Measurements from ENCODE around the gene MVP.
"Not testable (repeated sequence)": the region's sequence is repeated elsewhere in the genome, so short reads cannot be mapped to it uniquely, and the experiment has no call there.

Gene MVP

DNA sequence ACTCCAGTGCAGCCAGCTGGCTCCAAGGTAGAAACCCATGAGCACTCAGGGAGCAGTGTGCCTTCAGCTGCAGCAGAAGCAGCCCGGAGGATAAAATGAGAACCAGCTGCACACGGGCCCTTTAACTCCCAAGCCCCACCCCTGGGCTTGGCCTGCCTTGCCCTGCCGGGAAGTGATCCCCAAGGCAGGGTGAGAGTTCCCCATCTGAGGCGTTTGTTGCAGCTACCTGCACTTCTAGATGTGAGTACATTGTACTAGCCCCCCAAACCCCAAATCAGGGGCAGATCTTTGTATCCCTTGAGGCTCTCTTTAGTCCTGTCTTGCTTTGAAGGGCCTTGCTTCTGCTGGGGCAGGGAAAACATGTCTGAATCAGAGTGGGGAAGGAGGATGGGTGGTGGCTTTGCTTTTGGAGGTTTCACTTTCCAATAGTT is at the start of gene MVP:
MVP (plus strand) TSS at position 192 of the 431 bp plus-strand sequence. CDS start 10,088 bp downstream, outside the sequence.
- no peaks in the 10 kb centered on the region for H3K9me3 ChIP-seq (ENCODE audit: control insufficient read depth in 1 of 2, low read length in 2 of 2)
- peaks cover 4 to 12% of the 10 kb centered on the region in 2 donors for H3K36me3 ChIP-seq (ENCODE audit: control insufficient read depth in 1 of 2, insufficient read depth in 2 of 2, low read length in 2 of 2)
- H3K4me1 ChIP-seq (ENCODE audit: control insufficient read depth in 1 of 2, insufficient read depth in 2 of 2, low read length in 2 of 2): peaks cover 20 to 63% of the 10 kb centered on the region in 2 donors
- peak within 1 kb of the TSS; percentile 99 for H3K27ac ChIP-seq (ENCODE audit: low read length)
- H3K4me3 ChIP-seq (ENCODE audit: low read depth in 1 of 2, low read length in 2 of 2): peak within 1 kb of the TSS; percentile 74 to 96
- H3K27me3 ChIP-seq (ENCODE audit: low read depth, low read length): no peaks in the 10 kb centered on the region

DNA sequence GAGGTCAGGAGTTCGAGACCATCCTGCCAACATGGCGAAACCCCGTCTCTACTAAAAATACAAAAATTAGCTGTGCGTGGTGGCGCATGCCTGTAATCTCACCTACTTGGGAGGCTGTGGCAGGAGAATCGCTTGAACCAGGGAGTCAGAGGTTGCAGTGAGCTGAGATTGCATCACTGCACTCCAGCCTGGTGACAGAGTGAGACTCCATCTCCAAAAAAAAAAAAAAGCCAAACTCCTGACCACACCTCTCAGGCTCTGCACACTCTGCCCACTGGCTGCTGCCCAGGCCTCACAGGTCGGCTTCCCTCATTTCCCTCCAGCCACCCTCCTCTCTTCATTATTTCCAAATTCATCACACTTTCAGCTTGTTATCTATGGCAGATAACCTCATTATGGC is 47.9 kb upstream of the MVP start:
- H3K27me3 ChIP-seq (ENCODE audit: low read depth, low read length); H3K4me3 ChIP-seq (ENCODE audit: low read depth in 1 of 2, low read length in 2 of 2); H3K4me1 ChIP-seq (ENCODE audit: control insufficient read depth in 1 of 2, insufficient read depth in 2 of 2, low read length in 2 of 2); H3K9me3 ChIP-seq (ENCODE audit: control insufficient read depth in 1 of 2, low read length in 2 of 2); H3K27ac ChIP-seq (ENCODE audit: low read length); H3K36me3 ChIP-seq (ENCODE audit: control insufficient read depth in 1 of 2, insufficient read depth in 2 of 2, low read length in 2 of 2): not testable (repeated sequence)

DNA sequence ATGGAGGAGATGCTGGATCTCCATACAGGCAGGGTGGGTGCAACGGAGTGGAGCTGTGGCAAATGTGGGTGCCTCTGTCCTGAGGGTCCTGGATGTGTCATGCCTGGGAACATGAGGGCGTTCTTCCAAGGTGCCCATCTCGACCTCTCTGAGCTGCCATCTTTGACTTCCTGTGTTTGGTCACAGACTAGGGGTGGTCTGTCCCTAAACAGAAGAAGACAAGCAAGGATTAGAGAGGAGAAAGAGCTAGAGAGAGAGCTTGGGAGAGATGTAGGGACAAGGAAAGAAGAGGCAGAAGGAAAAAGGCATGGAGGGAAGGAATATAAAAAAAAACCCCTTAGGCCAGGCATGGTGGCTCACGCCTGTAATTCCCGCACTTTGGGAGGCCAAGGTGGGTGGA is 45.5 kb upstream of the MVP start:
- no peak overlapping the region for H3K27ac ChIP-seq (ENCODE audit: low read length)
- H3K36me3 ChIP-seq (ENCODE audit: control insufficient read depth in 1 of 2, insufficient read depth in 2 of 2, low read length in 2 of 2): no peaks in the 10 kb centered on the region
- H3K9me3 ChIP-seq (ENCODE audit: control insufficient read depth in 1 of 2, low read length in 2 of 2): no peaks in the 10 kb centered on the region
- no peaks in the 10 kb centered on the region for H3K4me1 ChIP-seq (ENCODE audit: control insufficient read depth in 1 of 2, insufficient read depth in 2 of 2, low read length in 2 of 2)
- no peak overlapping the region for H3K4me3 ChIP-seq (ENCODE audit: low read depth in 1 of 2, low read length in 2 of 2)
- no peaks in the 10 kb centered on the region for H3K27me3 ChIP-seq (ENCODE audit: low read depth, low read length)

DNA sequence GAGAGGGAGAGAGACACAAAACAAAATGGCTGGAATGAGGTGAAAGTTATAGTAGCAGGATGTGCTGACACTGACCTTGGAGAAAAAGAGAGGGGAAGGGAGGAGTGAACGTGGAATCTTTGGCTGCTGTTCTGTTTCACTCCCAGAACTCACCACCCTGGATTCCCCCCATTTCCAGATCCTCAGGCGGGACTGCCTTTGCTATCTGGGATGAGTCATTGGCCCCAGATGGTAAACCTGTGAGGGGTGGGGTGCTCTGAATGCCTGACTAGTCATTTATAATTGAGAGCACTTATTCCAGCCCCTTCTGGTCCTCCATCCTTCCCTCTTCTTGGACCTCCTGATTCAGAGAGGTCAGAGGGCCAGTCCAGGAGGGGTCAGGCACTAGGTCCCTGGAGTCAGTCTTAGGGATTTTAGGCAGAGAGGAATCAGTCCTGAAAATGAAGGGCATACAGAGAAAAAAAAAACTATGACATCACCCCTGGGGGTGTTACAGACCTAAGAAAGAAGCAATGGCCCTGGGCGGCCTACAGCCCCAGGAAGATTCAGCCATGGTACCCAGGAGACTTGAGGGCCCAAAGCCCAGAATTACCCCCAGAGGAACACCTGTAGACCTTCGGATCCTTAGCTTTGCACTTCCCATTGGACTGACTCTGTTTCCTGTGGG is 44.4 kb upstream of the MVP start:
- H3K27me3 ChIP-seq (ENCODE audit: low read depth, low read length): no peaks in the 10 kb centered on the region

DNA sequence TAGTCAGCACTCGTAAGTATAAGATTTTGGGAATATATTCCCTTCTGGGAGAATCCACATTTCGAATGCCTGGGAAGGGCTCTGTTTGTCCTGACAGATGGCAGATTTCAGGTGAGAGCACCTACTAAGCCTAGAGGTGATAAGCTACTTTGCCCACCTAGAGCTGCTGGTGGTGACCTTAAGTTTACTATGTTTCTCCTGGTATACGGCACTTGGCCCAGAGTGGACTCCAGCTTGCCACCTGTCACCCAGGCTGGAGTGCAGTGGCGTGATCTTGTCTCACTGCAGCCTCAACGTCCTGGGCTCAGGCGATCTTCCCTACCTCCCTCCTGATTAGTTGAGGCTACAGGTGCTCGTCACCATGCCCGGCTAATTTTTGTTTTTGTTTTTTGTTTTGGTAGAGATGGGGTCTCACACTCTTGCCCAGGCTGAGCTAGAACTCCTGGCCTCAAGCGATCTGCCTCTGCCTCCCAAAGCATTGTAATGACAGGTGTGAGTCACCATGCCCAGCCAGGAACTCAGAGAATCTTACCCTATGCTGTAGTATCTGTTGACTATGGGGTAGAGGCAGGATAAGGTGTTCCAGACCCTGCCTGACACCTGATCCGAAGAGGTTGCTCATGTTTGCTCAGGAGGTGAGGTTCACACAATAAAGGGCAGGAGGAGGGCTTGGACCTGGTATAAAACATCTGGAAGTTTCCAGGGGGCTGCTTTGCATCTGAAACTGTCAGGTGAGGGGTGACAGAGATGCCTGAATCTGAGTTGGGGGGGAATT is 42.5 kb upstream of the MVP start, which contains the start of gene ZG16:
ZG16 (plus strand) TSS at position 681 of the 775 bp plus-strand sequence. CDS start 1,011 bp downstream, outside the sequence.
- Histone ChIP-seq H3K36me3 (ENCODE audit: control insufficient read depth in 1 of 2, insufficient read depth in 2 of 2, low read length in 2 of 2) (no peaks in the 10 kb centered on the region), H3K4me1 (ENCODE audit: control insufficient read depth in 1 of 2, insufficient read depth in 2 of 2, low read length in 2 of 2) (no peaks in the 10 kb centered on the region), H3K9me3 (ENCODE audit: control insufficient read depth in 1 of 2, low read length in 2 of 2) (no peaks in the 10 kb centered on the region), H3K27me3 (ENCODE audit: low read depth, low read length) (no peaks in the 10 kb centered on the region), H3K4me3 (ENCODE audit: low read depth in 1 of 2, low read length in 2 of 2) (no peak within 1 kb of the TSS), H3K27ac (ENCODE audit: low read length) (no peak within 1 kb of the TSS)

More for the DNA sequence above, 44.4 kb upstream of the MVP start:
- no peaks in the 10 kb centered on the region for H3K9me3 ChIP-seq (ENCODE audit: control insufficient read depth in 1 of 2, low read length in 2 of 2)
- H3K4me3 ChIP-seq (ENCODE audit: low read depth in 1 of 2, low read length in 2 of 2): no peak overlapping the region
- no peak overlapping the region for H3K27ac ChIP-seq (ENCODE audit: low read length)
- no peaks in the 10 kb centered on the region for H3K4me1 ChIP-seq (ENCODE audit: control insufficient read depth in 1 of 2, insufficient read depth in 2 of 2, low read length in 2 of 2)
- H3K36me3 ChIP-seq (ENCODE audit: control insufficient read depth in 1 of 2, insufficient read depth in 2 of 2, low read length in 2 of 2): no peaks in the 10 kb centered on the region

DNA sequence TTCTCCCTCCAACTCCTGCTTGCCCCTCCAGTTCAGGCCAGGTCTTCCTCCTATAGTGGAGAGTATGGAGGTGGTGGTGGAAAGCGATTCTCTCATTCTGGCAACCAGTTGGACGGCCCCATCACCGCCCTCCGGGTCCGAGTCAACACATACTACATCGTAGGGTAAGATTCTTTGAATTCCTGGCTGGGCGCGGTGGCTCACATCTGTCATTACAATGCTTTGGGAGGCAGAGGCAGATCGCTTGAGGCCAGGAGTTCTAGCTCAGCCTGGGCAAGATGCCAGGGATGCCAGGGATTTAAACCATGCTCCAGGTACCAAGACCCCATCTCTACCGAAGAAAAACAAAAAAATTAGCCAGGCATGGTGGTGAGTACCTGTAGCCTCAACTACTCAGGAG is 40.8 kb upstream of the MVP start:
- Histone ChIP-seq H3K27me3 (ENCODE audit: low read depth, low read length) (no peaks in the 10 kb centered on the region), H3K27ac (ENCODE audit: low read length) (no peak overlapping the region), H3K4me3 (ENCODE audit: low read depth in 1 of 2, low read length in 2 of 2) (no peak overlapping the region)

DNA sequence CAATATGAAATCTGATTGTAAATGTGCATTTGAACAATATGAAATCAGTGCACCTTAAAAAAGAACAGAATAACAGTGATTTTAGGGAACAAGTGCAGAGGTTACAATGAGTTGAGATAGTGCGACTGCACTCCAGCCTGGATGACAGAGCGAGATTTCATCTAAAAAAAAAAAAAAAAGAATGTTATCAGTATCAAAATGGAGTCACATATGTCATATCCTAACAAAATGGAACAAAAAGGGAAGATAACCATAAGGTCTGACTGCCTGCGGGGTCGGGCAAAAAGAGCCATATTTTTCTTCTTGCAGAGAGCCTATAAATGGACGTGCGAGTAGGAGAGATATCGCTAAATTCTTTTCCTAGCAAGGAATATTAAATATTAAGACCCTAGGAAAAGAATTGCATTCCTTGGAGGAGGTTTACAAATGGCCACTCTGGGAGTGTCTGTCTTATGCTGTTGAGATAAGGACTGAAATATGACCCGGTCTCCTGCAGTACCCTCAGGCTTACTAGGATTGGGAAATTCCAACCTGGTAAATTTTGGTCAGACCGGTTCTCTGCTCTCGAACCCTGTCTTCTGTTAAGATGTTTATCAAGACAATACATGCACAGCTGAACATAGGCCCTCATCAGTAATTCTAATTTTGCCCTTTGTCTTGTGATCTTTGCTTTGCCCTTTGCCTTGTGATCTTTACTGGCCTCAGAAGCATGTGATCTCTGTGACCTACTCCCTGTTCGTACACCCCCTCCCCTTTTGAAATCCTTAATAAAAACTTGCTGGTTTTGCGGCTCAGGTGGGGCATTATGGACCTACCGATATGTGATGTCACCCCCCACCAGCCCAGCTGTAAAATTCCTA is 36.9 kb upstream of the MVP start:
- not testable (repeated sequence) for H3K4me3 ChIP-seq (ENCODE audit: low read depth in 1 of 2, low read length in 2 of 2); H3K36me3 ChIP-seq (ENCODE audit: control insufficient read depth in 1 of 2, insufficient read depth in 2 of 2, low read length in 2 of 2); H3K4me1 ChIP-seq (ENCODE audit: control insufficient read depth in 1 of 2, insufficient read depth in 2 of 2, low read length in 2 of 2); H3K27me3 ChIP-seq (ENCODE audit: low read depth, low read length); H3K9me3 ChIP-seq (ENCODE audit: control insufficient read depth in 1 of 2, low read length in 2 of 2); H3K27ac ChIP-seq (ENCODE audit: low read length)

More for the DNA sequence above, 40.8 kb upstream of the MVP start:
- Histone ChIP-seq H3K36me3 (ENCODE audit: control insufficient read depth in 1 of 2, insufficient read depth in 2 of 2, low read length in 2 of 2) (no peaks in the 10 kb centered on the region), H3K9me3 (ENCODE audit: control insufficient read depth in 1 of 2, low read length in 2 of 2) (no peaks in the 10 kb centered on the region), H3K4me1 (ENCODE audit: control insufficient read depth in 1 of 2, insufficient read depth in 2 of 2, low read length in 2 of 2) (no peaks in the 10 kb centered on the region)

DNA sequence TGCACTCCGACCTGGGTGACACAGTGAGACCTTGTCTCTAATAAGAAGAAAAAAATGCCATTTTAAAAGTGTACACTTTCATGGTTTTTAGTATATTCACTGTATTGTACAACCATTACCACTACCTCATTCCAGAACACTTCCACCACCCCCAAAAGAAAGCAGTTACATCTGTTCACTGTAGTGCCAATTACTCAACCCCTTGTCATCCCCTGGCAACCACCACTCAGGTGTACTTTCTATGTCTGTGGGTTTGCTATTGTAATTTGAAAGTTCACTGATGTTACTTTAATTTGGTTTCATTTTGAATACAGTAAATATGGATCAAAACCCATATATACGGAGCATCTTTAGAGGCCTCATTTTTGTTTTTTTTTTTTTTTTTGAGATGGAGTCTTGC is 36.1 kb upstream of the MVP start:
- no peaks in the 10 kb centered on the region for H3K9me3 ChIP-seq (ENCODE audit: control insufficient read depth in 1 of 2, low read length in 2 of 2)
- H3K36me3 ChIP-seq (ENCODE audit: control insufficient read depth in 1 of 2, insufficient read depth in 2 of 2, low read length in 2 of 2): no peaks in the 10 kb centered on the region
- peaks cover 0 to 4% of the 10 kb centered on the region in 2 donors for H3K4me1 ChIP-seq (ENCODE audit: control insufficient read depth in 1 of 2, insufficient read depth in 2 of 2, low read length in 2 of 2)
- H3K27ac ChIP-seq (ENCODE audit: low read length): no peak overlapping the region
- no peaks in the 10 kb centered on the region for H3K27me3 ChIP-seq (ENCODE audit: low read depth, low read length)
- no peak overlapping the region for H3K4me3 ChIP-seq (ENCODE audit: low read depth in 1 of 2, low read length in 2 of 2)

DNA sequence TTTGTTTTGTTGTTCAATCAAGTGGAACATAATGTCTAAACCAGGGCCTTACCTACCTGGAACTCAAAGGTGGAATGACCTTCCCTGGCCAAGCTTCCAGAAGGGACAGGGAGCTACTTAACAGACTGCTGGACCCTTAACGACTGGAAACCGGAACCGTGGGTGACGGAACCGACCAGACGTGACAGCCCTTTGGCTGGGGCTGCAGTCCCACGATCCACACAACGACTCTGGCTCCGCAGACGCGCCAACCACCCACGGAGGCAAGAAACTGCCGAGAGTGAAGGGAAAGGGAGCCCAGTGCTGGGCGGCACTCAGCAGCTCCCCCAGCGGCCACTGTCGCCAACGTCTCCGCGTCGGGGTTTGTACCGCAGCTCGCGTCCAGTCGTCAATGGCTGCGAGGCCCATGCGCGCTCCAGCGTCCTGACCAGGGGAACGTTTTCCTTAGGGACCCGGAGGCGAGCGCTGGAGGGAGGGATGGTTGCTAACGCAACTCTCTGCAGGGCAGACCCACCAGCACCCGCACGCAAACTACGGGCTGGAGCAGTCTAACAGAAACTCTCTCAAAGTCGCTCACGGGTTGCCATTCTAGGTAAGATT is 35.3 kb upstream of the MVP start:
- H3K27me3 ChIP-seq (ENCODE audit: low read depth, low read length): no peaks in the 10 kb centered on the region
- H3K27ac ChIP-seq (ENCODE audit: low read length): no peak overlapping the region
- peak overlapping the region; percentile 39 to 58 for H3K4me3 ChIP-seq (ENCODE audit: low read depth in 1 of 2, low read length in 2 of 2)

DNA sequence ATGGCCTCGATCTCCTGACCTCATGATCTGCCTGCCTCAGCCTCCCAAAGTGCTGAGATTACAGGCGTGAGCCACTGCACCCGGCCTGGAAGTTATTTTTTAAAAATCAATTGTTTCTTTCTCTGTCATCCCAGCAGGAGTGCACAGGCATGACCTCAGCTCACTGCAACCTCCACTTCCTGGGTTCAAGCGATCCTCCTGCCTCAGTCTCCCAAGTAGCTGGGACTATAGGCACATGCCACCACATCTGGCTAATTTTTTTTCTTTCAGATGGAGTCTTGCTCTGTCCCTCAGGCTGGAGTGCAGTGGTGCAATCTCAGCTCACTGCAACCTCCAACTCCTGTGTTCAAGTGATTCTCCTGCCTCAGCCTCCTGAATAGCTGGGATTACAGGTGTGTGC is 33.1 kb upstream of the MVP start:
- not testable (repeated sequence) for H3K36me3 ChIP-seq (ENCODE audit: control insufficient read depth in 1 of 2, insufficient read depth in 2 of 2, low read length in 2 of 2); H3K9me3 ChIP-seq (ENCODE audit: control insufficient read depth in 1 of 2, low read length in 2 of 2); H3K4me3 ChIP-seq (ENCODE audit: low read depth in 1 of 2, low read length in 2 of 2); H3K27ac ChIP-seq (ENCODE audit: low read length); H3K27me3 ChIP-seq (ENCODE audit: low read depth, low read length)
- H3K4me1 ChIP-seq (ENCODE audit: control insufficient read depth in 1 of 2, insufficient read depth in 2 of 2, low read length in 2 of 2): peaks cover 5 to 22% of the 10 kb centered on the region in 2 donors

More for the DNA sequence above, 35.3 kb upstream of the MVP start:
- no peaks in the 10 kb centered on the region for H3K9me3 ChIP-seq (ENCODE audit: control insufficient read depth in 1 of 2, low read length in 2 of 2)
- peaks cover 0 to 10% of the 10 kb centered on the region in 2 donors for H3K4me1 ChIP-seq (ENCODE audit: control insufficient read depth in 1 of 2, insufficient read depth in 2 of 2, low read length in 2 of 2)
- no peaks in the 10 kb centered on the region for H3K36me3 ChIP-seq (ENCODE audit: control insufficient read depth in 1 of 2, insufficient read depth in 2 of 2, low read length in 2 of 2)

DNA sequence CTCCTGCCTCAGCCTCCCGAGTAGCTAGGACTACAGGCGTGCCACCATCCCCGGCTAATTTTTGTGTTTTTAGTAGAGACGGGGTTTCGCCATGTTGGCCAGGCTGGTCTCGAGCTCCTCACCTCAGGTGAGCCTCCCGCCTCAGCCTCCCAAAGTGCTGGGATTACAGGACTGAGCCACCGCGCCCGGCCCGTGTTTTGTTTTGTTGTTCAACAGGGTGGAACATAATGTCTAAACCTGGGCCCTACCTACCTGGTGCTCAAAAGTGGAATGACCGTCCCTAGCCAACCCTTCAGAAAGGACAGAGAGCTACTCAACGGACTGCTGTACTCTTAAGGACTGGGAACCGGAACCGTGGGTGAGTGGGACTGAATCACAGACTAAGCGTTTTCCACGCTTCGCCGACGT is 30.5 kb upstream of the MVP start:
- H3K27ac ChIP-seq (ENCODE audit: low read length): peak overlapping the region; percentile 89
- no peaks in the 10 kb centered on the region for H3K9me3 ChIP-seq (ENCODE audit: control insufficient read depth in 1 of 2, low read length in 2 of 2)
- H3K27me3 ChIP-seq (ENCODE audit: low read depth, low read length): no peaks in the 10 kb centered on the region
- H3K4me3 ChIP-seq (ENCODE audit: low read depth in 1 of 2, low read length in 2 of 2): peak overlapping the region; percentile 86 to 91
- H3K4me1 ChIP-seq (ENCODE audit: control insufficient read depth in 1 of 2, insufficient read depth in 2 of 2, low read length in 2 of 2): peaks cover 5 to 22% of the 10 kb centered on the region in 2 donors
- no peaks in the 10 kb centered on the region for H3K36me3 ChIP-seq (ENCODE audit: control insufficient read depth in 1 of 2, insufficient read depth in 2 of 2, low read length in 2 of 2)

All from muscle layer of duodenum (tissue), 2 donors.